Parathyroid adenoma (tissue), 2 donors: ENCODE measurements around the gene SCYGR5.

Experiments
- H2AFZ ChIP-seq: fragments of 300-600 bp; sonication (generic); one replicate; pipeline ENCODE4 v1.7.0; 2017; ENCODE audit warnings: antibody characterized with exemption, mild to moderate bottlenecking
- H3K27ac ChIP-seq: fragments of 300-600 bp; sonication (generic); one replicate; pipeline ENCODE4 v1.7.0; 2017
- H3K27me3 ChIP-seq: fragments of 300-600 bp; sonication (generic); one replicate; pipeline ENCODE4 v1.7.0; 2017; ENCODE audit warnings: low read length; ENCODE audit not compliant: control insufficient read depth, insufficient read depth
- H3K36me3 ChIP-seq: fragments of 300-600 bp; sonication (generic); one replicate; pipeline ENCODE4 v1.7.0; 2017; ENCODE audit warnings: low read length; ENCODE audit not compliant: control insufficient read depth, insufficient read depth
- H3K4me1 ChIP-seq: fragments of 300-600 bp; sonication (generic); one replicate; pipeline ENCODE4 v1.7.0; 2017; ENCODE audit warnings: control low read depth
- H3K4me2 ChIP-seq: fragments of 300-600 bp; sonication (generic); one replicate; pipeline ENCODE4 v1.7.0; 2017; ENCODE audit warnings: low read length
- H3K4me3 ChIP-seq: fragments of 300-600 bp; sonication (generic); one replicate; pipeline ENCODE4 v1.7.0; 2017; ENCODE audit warnings: low read depth, low read length
- H3K79me2 ChIP-seq: fragments of 300-600 bp; sonication (generic); one replicate; pipeline ENCODE4 v1.7.0; 2017; ENCODE audit warnings: control low read depth
- H3K9ac ChIP-seq: fragments of 300-600 bp; sonication (generic); one replicate; pipeline ENCODE4 v1.7.0; 2017; ENCODE audit warnings: mild to moderate bottlenecking
- H3K9me3 ChIP-seq: fragments of 300-600 bp; sonication (generic); one replicate; pipeline ENCODE4 v1.7.0; 2017; ENCODE audit warnings: low read length; ENCODE audit not compliant: control insufficient read depth
- TF ChIP-seq, protein P1 (sequence below): fragments of 300-600 bp; sonication (generic); IDR thresholded peaks from one replicate; pipeline ENCODE4 v1.7.0; 2017; ENCODE audit warnings: antibody characterized with exemption, mild to moderate bottlenecking
- donor health status: primary hyperparathyroidism.

The SCYGR5 gene

DNA sequence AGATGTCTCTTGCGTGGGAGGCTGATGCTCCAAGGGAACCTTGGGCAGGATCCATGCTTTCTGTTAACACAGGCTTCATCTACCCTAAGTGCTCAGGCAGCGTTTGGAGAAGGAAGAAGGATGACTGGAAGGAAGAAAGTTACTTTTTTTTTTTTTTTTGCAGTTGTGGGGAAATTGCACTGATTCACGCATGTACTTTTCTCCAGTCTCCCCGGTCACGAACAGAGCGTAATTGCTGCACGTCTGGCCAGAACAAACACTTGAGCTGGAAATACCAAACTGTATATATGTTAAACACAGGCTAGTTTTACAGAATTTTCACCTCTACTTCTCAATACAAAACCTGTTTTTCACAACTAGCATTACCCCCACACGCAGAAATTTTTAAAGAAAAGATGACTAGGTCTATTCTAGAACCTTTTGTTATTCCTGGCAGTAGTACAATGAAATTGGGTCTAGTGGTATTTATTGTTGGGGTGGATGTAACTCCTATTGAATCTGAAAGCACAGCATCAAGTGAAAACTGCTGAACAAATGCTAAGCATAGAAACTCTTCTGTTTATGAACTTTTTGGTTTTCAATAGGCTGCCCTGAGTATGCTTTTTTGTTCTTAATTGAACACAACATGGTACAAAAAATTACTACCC, 9.3 kb upstream of the SCYGR5 start:
- H3K27me3 ChIP-seq, result no peaks in the 10 kb centered on the region
- no peak overlapping the region for H2AFZ ChIP-seq
- no peaks in the 10 kb centered on the region for H3K36me3 ChIP-seq
- no peaks in the 10 kb centered on the region for H3K79me2 ChIP-seq
- TF ChIP-seq, protein P1, sequence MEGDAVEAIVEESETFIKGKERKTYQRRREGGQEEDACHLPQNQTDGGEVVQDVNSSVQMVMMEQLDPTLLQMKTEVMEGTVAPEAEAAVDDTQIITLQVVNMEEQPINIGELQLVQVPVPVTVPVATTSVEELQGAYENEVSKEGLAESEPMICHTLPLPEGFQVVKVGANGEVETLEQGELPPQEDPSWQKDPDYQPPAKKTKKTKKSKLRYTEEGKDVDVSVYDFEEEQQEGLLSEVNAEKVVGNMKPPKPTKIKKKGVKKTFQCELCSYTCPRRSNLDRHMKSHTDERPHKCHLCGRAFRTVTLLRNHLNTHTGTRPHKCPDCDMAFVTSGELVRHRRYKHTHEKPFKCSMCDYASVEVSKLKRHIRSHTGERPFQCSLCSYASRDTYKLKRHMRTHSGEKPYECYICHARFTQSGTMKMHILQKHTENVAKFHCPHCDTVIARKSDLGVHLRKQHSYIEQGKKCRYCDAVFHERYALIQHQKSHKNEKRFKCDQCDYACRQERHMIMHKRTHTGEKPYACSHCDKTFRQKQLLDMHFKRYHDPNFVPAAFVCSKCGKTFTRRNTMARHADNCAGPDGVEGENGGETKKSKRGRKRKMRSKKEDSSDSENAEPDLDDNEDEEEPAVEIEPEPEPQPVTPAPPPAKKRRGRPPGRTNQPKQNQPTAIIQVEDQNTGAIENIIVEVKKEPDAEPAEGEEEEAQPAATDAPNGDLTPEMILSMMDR, result no peak
- no peaks in the 10 kb centered on the region for H3K4me1 ChIP-seq
- no peak overlapping the region for H3K4me3 ChIP-seq
- H3K9me3 ChIP-seq, result no peaks in the 10 kb centered on the region
- H3K9ac ChIP-seq, result no peak overlapping the region
- no peak overlapping the region for H3K27ac ChIP-seq
- H3K4me2 ChIP-seq, result no peak overlapping the region

DNA sequence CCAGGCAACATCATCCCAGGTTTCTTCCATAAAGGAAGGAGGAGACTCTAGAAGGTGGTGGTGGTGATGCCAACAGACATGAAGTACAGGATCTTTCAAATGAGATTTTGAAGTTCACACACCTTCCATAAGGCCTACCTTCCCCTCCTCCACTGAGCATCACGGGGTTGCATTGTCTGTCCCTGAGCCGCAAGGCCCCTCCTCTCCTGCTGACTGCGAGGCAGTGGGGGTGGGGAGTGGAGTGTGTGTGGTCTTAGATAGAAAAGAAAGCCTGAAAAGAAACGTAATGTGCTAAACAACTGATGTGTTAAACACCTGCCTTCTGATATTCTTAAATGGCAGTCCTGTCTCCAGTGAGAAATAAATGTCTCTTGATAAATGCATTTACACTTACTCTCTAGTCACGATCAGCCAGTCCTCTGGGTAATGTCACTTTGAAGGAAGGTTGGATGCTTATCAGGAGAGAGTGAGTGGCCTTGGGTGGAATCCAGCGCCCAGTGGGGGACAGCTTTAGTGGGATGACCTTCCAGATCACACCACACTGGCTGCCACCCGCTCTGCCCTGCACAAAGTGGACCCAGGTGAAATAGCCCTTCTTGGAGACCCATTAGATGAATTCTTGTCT, 5.5 kb upstream of the SCYGR5 start:
- no peak overlapping the region for H3K9ac ChIP-seq

DNA sequence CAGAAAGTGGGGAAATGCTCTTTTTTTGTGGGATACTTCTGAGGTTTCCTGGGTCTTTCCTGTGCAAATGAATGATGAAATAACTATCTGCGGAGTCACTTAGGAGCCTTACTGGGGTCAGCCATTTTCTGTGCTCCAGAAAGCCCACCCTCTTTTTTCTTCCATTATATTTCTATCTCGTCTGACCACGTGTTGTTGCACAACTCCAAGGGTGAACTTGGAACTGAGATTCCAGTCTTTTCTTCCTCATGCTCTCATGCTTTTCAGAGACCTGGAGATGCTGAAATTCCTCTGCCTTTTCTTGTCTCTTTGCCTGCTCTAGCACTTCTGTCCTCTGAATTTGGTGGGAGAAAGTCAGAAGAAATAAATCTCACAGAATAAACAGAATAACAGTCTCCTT, 4.8 kb upstream of the SCYGR5 start:
- Histone ChIP-seq H2AFZ (no peak overlapping the region), H3K4me3 (no peak overlapping the region), H3K27ac (no peak overlapping the region), H3K9me3 (no peaks in the 10 kb centered on the region), H3K79me2 (no peaks in the 10 kb centered on the region), H3K36me3 (no peaks in the 10 kb centered on the region), H3K9ac (no peak overlapping the region), H3K4me1 (no peaks in the 10 kb centered on the region), H3K27me3 (no peaks in the 10 kb centered on the region), H3K4me2 (no peak overlapping the region)
- TF ChIP-seq, protein P1, result no peak

More for the DNA sequence above, 5.5 kb upstream of the SCYGR5 start:
- Histone ChIP-seq H3K27me3 (no peaks in the 10 kb centered on the region), H3K4me1 (no peaks in the 10 kb centered on the region), H3K79me2 (no peaks in the 10 kb centered on the region), H2AFZ (no peak overlapping the region), H3K4me3 (no peak overlapping the region), H3K9me3 (no peaks in the 10 kb centered on the region), H3K27ac (no peak overlapping the region), H3K4me2 (no peak overlapping the region), H3K36me3 (no peaks in the 10 kb centered on the region)
- TF ChIP-seq, protein P1, result no peak

DNA sequence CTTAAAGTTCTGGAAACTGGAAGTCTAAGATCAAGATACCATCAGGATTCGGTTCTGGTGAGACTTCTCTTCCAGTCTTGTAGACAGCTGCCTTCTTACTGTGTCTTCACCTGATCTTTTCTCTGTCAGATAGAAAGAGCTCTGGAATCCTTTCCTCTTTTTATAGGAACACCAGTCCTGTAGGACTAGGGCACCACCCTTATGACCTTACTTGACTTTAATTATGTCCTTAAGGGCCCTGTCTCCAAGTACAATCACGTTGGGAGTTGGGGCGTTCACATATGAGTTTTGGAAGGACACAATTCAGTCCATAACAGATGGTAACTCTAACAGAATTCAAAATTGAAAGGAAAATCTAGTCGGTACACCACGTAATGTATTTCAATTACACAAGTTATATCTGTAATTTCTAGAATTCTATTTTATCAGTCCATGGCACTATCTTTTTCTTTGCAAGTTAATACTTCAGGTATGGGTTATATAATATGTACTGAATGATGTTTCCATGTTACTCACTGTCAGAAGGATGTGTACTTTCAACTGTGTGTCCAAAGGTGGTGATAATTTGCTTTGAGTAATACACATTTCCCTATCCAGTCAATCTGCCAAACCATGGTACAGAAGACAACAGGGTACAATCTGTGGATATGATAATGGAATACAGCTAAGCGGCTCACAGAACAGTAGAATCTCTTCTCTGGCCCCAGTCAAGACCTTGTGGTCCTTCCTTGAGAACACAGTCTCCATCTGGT, 1.2 kb upstream of the SCYGR5 start:
- Histone ChIP-seq H3K4me2 (no peak overlapping the region), H2AFZ (no peak overlapping the region), H3K9ac (no peak overlapping the region), H3K27ac (no peak overlapping the region), H3K4me3 (no peak overlapping the region), H3K4me1 (no peaks in the 10 kb centered on the region), H3K27me3 (no peaks in the 10 kb centered on the region), H3K36me3 (no peaks in the 10 kb centered on the region), H3K79me2 (no peaks in the 10 kb centered on the region), H3K9me3 (no peaks in the 10 kb centered on the region)
- TF ChIP-seq, protein P1, result no peak
